Measurements from ENCODE around the gene TSHZ2. TPM values are rescaled to one million over a fixed set of nuclear protein-coding genes. Genes with fewer than 3 reads are reported as not detected.

TSHZ2 gene
- total RNA-seq, 1 experiment from 2014 or later = 0.07 TPM

DNA sequence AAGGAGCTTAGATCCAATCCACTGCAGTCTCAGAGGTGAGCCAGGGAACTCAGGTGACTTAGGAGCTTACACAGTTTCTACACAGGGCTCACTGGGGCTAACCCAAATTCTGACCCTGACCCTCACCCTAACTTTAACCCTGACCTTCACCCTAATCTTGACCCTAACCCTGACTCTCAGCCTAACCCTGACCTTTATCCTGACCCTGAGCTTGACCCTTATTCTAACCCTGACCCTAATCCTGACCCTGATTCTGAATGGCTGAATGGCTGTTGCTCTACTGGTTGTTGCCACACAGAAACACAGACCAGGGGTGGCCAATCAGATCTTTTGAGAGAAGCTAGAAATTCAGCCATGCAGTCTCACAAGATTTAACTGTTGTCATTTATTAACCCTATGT is 180.1 kb downstream of the TSHZ2 start:
- Histone ChIP-seq H3K14ac (ENCODE audit: insufficient read depth, low read length) (no peak overlapping the region), H3K27me3 (ENCODE audit: insufficient read depth, low read length) (no peaks in the 10 kb centered on the region), H2BK120ac (ENCODE audit: low read depth, low read length, poor library complexity, severe bottlenecking) (no peak overlapping the region), H4K20me1 (ENCODE audit: control insufficient read depth, insufficient read depth, insufficient read length) (no peaks in the 10 kb centered on the region), H3T11ph (ENCODE audit: low read length) (no peak overlapping the region), H2BK5ac (ENCODE audit: insufficient read length, low read length) (no peak overlapping the region), H4K5ac (ENCODE audit: insufficient read length, low read depth, low read length) (no peak overlapping the region), H3K9me3 (ENCODE audit: control insufficient read depth, low read depth, low read length) (no peaks in the 10 kb centered on the region), H3K4ac (ENCODE audit: low read depth, low read length) (no peak overlapping the region), H3K56ac (ENCODE audit: insufficient read length, low read depth, low read length) (no peak overlapping the region), H4K8ac (replicated peaks; ENCODE audit: insufficient read length, low read depth, low read length) (no peak overlapping the region), H4K91ac (ENCODE audit: insufficient read length, low read depth, low read length) (no peak overlapping the region), H2BK15ac (ENCODE audit: low read depth, low read length) (no peak overlapping the region), H3K4me2 (ENCODE audit: insufficient read depth, insufficient read length, low read length) (no peak overlapping the region), H3K79me2 (ENCODE audit: insufficient read depth, low read length) (no peaks in the 10 kb centered on the region), H3K79me1 (ENCODE audit: insufficient read depth, low read depth, low read length, poor library complexity, severe bottlenecking) (no peaks in the 10 kb centered on the region), H3K4me1 (ENCODE audit: insufficient read depth, low read length) (no peaks in the 10 kb centered on the region), H2BK20ac (ENCODE audit: low read depth, low read length, poor library complexity, severe bottlenecking) (no peak overlapping the region), H3K23ac (ENCODE audit: insufficient read length, low read depth, low read length) (no peak overlapping the region), H3K18ac (ENCODE audit: insufficient read length, low read depth, low read length) (no peak overlapping the region), H2AK5ac (ENCODE audit: insufficient read length, low read length) (no peak overlapping the region), H2AFZ (ENCODE audit: low read length) (no peak overlapping the region), H2BK12ac (ENCODE audit: insufficient read length, low read depth, low read length) (no peak overlapping the region), H3K27ac (ENCODE audit: insufficient read length, low read depth, low read length) (no peak overlapping the region), H3K9ac (ENCODE audit: extremely low read depth, insufficient read length, low read length) (no peak overlapping the region), H3K23me2 (ENCODE audit: insufficient read length, low read depth, low read length, poor library complexity, severe bottlenecking) (no peaks in the 10 kb centered on the region)
- H3K9me3 Mint-ChIP-seq = no peaks in the 10 kb centered on the region
- no peaks in the 10 kb centered on the region for H3K36me3 Mint-ChIP-seq (ENCODE audit: insufficient read depth in 1 of 3, low read depth in 3 of 3)
- TF ChIP-seq CTCF (conservative IDR thresholded peaks at IDR 0.05) = no peak
- DNase-seq = no peak
- H3K27ac Mint-ChIP-seq = no peak overlapping the region
- no peaks in the 10 kb centered on the region; the same call in 1 of the 2 replicates for H3K27me3 Mint-ChIP-seq (ENCODE audit: low read depth)
- H3K4me1 Mint-ChIP-seq = peaks cover 5 to 6% of the 10 kb centered on the region in 2 experiments; a peak in 3 of 4 replicates
- H3K4me3 Mint-ChIP-seq = no peak overlapping the region

All from H9 (cell line).